ENCODE data around the gene TBC1D13. TPM values are rescaled to one million over a fixed set of nuclear protein-coding genes. Genes with fewer than 3 reads are reported as not detected.
"Not testable (repeated sequence)": the region's sequence is repeated elsewhere in the genome, so short reads cannot be mapped to it uniquely, and the experiment has no call there.

TBC1D13 gene
- total and polyA plus RNA-seq, 9 donors: 12.0 to 59.4 (median 38.1) TPM

DNA sequence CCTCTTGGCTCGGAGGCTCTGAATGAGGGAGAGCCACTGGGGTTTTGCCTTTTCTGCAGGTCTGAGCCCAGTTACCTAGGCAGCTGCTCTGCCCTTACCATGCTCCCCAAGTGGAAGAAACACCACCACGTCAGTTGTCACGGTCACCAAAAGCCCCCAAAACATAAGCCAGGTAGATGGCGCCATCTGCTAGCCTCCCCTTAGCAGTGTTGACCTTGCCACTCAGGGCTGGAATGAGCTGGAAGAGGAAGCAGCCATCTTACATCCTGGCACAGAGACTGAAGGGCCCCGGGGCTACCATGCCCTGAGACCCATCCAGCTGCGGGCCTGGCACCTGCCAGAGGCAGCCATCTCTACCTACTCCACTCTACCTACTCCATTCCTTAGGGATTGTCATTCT, 22.7 kb upstream of the TBC1D13 start:
- Histone ChIP-seq H3K36me3 (ENCODE audit: control insufficient read depth, insufficient read depth, low read length) (peaks cover 25% of the 10 kb centered on the region), H3K9me3 (replicated peaks; ENCODE audit: control insufficient read depth, low read depth, low read length) (no peaks in the 10 kb centered on the region), H3K27ac (ENCODE audit: low read length) (no peak overlapping the region), H3K4me1 (ENCODE audit: control insufficient read depth, insufficient read depth, low read length) (no peaks in the 10 kb centered on the region), H3K27me3 (ENCODE audit: control insufficient read depth, insufficient read depth, low read length) (no peaks in the 10 kb centered on the region), H3K4me3 (ENCODE audit: low read length) (no peak overlapping the region)
- WGBS (ENCODE audit: insufficient coverage): 82% methylated on average over 5 of the region's 6 CpGs
- DNase-seq: no peak

DNA sequence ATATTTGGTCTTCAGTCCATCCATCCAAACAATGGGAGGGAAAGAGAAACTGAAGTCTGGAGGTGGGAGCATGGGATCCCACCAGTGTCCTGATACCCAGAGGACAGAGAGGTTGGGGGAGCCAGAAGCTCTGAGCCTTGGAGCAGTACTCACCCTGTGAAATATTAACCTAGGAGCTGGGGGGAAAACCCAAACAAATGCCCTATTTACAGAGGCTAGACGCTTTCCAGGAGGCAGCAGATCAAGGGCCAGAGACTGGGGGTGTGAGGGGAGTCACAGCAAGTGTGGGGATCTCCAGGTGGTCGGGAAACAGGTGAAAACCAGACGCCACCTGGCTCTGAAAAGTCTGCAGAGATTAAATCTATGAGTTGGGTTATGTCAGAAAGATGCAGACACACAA, 21.6 kb upstream of the TBC1D13 start:
- Histone ChIP-seq H3K9me3 (replicated peaks; ENCODE audit: control insufficient read depth, low read depth, low read length) (no peaks in the 10 kb centered on the region), H3K36me3 (ENCODE audit: control insufficient read depth, insufficient read depth, low read length) (peaks cover 25% of the 10 kb centered on the region), H3K27ac (ENCODE audit: low read length) (no peak overlapping the region), H3K4me3 (ENCODE audit: low read length) (no peak overlapping the region), H3K27me3 (ENCODE audit: control insufficient read depth, insufficient read depth, low read length) (no peaks in the 10 kb centered on the region), H3K4me1 (ENCODE audit: control insufficient read depth, insufficient read depth, low read length) (peaks cover 2% of the 10 kb centered on the region)
- no peak for DNase-seq
- 67% methylated on average over 3 of the region's 3 CpGs for WGBS (ENCODE audit: insufficient coverage)

DNA sequence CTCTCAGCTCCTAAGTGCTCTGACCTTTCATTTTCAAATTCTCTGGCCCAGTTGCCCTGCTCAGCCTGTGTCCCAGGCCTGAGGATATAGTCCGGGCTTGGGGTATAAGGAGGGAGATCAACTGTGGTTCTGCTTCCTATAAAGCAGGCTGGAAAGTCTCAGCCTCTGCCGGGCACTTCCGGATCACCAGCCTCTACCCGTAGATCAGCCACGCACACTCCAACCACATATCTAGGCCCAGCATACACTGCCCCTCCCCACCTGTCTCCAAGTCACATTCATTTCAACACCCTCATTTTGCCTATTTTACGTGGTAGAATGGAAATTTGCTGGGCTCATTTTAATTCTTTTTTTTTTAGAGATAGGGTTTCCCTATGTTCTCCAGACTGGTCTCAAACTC, 18.4 kb upstream of the TBC1D13 start:
- Histone ChIP-seq H3K4me3 (ENCODE audit: low read length) (no peak overlapping the region), H3K27ac (ENCODE audit: low read length) (no peak overlapping the region), H3K36me3 (ENCODE audit: control insufficient read depth, insufficient read depth, low read length) (peaks cover 25% of the 10 kb centered on the region), H3K9me3 (replicated peaks; ENCODE audit: control insufficient read depth, low read depth, low read length) (no peaks in the 10 kb centered on the region), H3K27me3 (ENCODE audit: control insufficient read depth, insufficient read depth, low read length) (no peaks in the 10 kb centered on the region), H3K4me1 (ENCODE audit: control insufficient read depth, insufficient read depth, low read length) (peaks cover 15% of the 10 kb centered on the region)
- DNase-seq: no peak
- 82% methylated on average over 4 of the region's 6 CpGs for WGBS (ENCODE audit: insufficient coverage)

DNA sequence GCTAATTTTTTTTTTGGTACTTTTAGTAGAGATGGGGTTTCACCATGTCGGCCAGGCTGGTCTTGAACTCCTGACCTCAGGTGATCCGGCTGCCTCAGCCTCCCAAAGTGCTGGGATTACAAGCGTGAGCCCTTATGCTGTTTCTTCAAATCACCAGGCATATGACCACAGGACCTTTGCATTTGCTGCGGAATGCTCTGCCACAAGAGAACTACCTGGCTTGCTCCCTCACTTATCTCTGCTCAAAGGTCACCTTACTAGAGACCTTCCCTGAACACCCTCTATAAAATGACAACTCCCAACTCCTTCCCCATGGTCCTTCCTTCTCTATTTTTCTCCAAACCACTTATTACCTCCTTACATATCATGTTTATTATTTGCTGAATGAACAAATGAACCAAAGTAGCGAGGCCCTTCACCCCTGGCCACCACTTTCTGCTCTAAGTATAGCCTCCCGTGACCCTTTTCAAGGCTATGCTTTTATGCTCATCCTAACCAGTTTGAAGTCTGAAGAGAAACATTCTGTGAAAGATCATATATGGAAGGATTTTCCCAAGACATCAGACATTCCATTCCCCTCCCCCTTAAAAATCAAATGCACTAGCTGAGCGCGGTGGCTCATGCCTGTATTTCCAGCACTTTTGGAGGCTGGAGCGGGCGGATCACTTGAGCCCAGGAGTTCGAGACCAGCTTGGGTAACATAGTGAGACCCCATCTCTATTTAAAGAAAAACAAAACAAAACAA, 16.6 kb upstream of the TBC1D13 start:
- peaks cover 13% of the 10 kb centered on the region for H3K36me3 ChIP-seq (ENCODE audit: control insufficient read depth, insufficient read depth, low read length)
- no peak for DNase-seq

DNA sequence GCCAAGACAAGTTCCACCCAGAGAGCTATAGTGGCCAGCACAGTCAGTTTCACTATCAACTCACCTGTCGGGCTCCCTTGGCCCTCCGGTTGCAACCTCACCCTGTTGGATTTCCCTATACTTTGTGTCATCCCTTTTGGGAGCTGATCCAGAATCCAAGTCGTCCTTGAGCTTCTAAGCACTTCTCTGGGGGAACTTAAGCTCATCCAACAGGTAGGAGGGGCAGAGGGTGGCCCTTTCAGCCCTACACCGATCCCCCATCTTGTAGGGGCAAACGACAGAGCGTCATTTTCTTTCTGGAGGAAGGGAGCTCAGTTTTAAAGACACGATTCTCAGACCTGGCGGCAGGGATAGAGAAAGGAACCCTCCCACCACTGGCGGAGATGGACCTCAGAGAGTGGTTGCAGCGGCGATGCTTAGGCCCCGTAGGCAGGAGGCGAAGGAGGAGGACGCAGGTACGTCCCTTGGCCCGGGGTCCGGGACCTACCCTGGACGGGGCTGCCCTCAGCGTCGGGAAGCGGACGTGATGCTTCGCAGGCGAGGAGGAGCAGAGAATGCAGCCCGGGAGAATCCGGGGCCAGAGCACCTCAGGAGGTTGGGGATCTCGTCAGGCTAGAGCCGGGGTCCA, 15.8 kb upstream of the TBC1D13 start:
- under 1% methylated on average over 24 of the region's 28 CpGs for WGBS (ENCODE audit: insufficient coverage)
- DNase-seq: peak; percentile 35
- H3K9me3 ChIP-seq (replicated peaks; ENCODE audit: control insufficient read depth, low read depth, low read length): peaks cover 6% of the 10 kb centered on the region
- peaks cover 15% of the 10 kb centered on the region for H3K4me1 ChIP-seq (ENCODE audit: control insufficient read depth, insufficient read depth, low read length)
- H3K4me3 ChIP-seq (ENCODE audit: low read length): peak overlapping the region; percentile 82
- H3K36me3 ChIP-seq (ENCODE audit: control insufficient read depth, insufficient read depth, low read length): peaks cover 13% of the 10 kb centered on the region
- H3K27me3 ChIP-seq (ENCODE audit: control insufficient read depth, insufficient read depth, low read length): no peaks in the 10 kb centered on the region
- peak overlapping the region; percentile 81 for H3K27ac ChIP-seq (ENCODE audit: low read length)

More for the DNA sequence above, 16.6 kb upstream of the TBC1D13 start:
- Histone ChIP-seq H3K9me3 (replicated peaks; ENCODE audit: control insufficient read depth, low read depth, low read length) (no peaks in the 10 kb centered on the region), H3K27ac (ENCODE audit: low read length) (peak overlapping the region; percentile 81), H3K4me1 (ENCODE audit: control insufficient read depth, insufficient read depth, low read length) (peaks cover 15% of the 10 kb centered on the region), H3K27me3 (ENCODE audit: control insufficient read depth, insufficient read depth, low read length) (no peaks in the 10 kb centered on the region), H3K4me3 (ENCODE audit: low read length) (peak overlapping the region; percentile 82)
- 95% methylated on average over 3 of the region's 11 CpGs for WGBS (ENCODE audit: insufficient coverage)

DNA sequence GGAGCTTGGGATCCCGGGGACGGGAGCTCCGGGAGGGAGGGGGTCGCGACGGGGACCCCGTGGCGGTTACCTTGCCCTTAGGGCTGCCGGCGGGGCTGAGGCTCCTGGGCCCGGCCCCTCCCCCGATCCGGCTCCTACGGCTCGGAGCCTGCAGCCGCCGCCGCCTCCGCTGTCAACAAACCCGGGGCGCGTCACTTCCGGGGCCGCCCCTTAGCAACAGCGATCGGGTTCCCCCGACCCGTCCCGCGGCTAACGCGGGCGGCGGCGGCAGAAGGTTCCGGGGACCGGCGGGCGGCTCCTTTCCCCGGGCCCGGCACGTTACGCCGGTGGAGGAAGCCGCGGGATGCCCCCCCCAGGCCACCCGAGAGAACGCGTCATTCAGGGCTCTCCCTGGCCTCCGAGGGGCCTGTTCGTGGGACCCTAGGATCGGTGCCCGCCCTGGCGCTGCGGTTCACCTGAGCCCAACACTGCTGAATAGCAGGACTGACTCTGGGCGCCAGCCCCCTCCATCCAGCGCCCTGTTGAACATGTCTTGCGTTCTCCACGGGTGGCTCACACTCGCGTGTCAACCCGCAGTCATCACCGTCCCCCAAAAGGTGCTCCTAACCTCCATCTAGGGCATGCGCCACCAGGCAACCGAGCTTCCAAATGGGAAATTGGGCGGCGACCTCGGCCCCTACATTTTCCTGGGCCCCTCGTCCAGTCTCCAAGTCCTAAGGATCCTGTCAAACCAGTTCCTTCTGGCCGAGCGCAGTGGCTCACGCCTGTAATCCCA, 15.1 kb upstream of the TBC1D13 start, which contains the start of gene ZER1:
TSS of gene ZER1 (minus strand) at position 183 of the 775 bp plus-strand sequence. CDS start 16,362 bp downstream, outside the sequence.
- Histone ChIP-seq H3K36me3 (ENCODE audit: control insufficient read depth, insufficient read depth, low read length) (peaks cover 13% of the 10 kb centered on the region), H3K4me1 (ENCODE audit: control insufficient read depth, insufficient read depth, low read length) (peaks cover 15% of the 10 kb centered on the region), H3K9me3 (replicated peaks; ENCODE audit: control insufficient read depth, low read depth, low read length) (peaks cover 8% of the 10 kb centered on the region), H3K27ac (ENCODE audit: low read length) (peak within 1 kb of the TSS; percentile 95), H3K4me3 (ENCODE audit: low read length) (peak within 1 kb of the TSS; percentile 82), H3K27me3 (ENCODE audit: control insufficient read depth, insufficient read depth, low read length) (no peaks in the 10 kb centered on the region)
- DNase-seq: peak; percentile 96
- WGBS (ENCODE audit: insufficient coverage): under 1% methylated on average over 72 of the region's 72 CpGs

DNA sequence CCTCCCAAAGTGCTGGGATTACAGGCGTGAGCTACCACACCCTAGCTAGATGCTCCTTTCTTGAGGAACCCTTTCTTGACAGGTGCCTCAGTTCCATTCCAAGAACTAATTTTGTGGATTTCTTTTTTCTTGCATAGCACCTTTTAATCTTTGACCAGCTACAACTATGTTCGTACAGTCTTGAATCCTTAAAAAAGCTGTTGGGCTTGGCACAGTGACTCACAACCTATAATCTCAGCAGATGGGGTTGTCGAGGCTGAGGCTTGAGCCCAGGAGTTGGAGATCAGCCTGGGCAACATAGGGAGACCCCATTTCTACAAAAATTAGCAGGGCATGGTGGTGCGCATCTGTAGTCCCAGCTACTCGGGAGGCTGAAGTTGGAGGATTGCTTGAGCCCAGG, 14.0 kb upstream of the TBC1D13 start:
- H3K27ac ChIP-seq (ENCODE audit: low read length): no peak overlapping the region
- peaks cover 15% of the 10 kb centered on the region for H3K4me1 ChIP-seq (ENCODE audit: control insufficient read depth, insufficient read depth, low read length)
- 91% methylated on average over 5 of the region's 5 CpGs for WGBS (ENCODE audit: insufficient coverage)
- H3K4me3 ChIP-seq (ENCODE audit: low read length): no peak overlapping the region
- DNase-seq: no peak
- H3K36me3 ChIP-seq (ENCODE audit: control insufficient read depth, insufficient read depth, low read length): peaks cover 4% of the 10 kb centered on the region
- H3K9me3 ChIP-seq (replicated peaks; ENCODE audit: control insufficient read depth, low read depth, low read length): peaks cover 8% of the 10 kb centered on the region
- H3K27me3 ChIP-seq (ENCODE audit: control insufficient read depth, insufficient read depth, low read length): no peaks in the 10 kb centered on the region

DNA sequence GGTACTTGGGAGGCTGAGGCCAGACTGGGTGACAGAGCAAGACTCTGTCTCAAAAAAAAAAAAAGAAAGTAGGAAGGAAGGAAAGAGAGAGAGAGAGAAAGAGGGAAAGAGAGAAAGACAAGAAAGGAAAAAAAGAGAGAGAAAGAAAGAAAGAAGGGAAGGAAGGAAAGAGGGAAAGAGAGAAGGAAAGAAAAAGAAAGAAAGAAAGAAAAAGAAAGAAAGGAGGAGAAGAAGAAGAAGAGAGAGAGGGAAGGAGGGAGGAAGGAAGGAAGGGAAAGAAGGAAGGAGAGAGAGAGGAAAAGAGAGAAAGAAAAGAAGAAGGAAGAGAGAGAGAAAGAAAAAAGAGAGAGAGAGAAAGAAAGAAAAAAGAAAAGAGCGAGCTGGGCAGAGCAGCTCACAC, 12.2 kb upstream of the TBC1D13 start:
- Histone ChIP-seq H3K27ac (ENCODE audit: low read length) (no peak overlapping the region), H3K36me3 (ENCODE audit: control insufficient read depth, insufficient read depth, low read length) (no peaks in the 10 kb centered on the region), H3K27me3 (ENCODE audit: control insufficient read depth, insufficient read depth, low read length) (no peaks in the 10 kb centered on the region), H3K9me3 (replicated peaks; ENCODE audit: control insufficient read depth, low read depth, low read length) (peaks cover 8% of the 10 kb centered on the region), H3K4me1 (ENCODE audit: control insufficient read depth, insufficient read depth, low read length) (peaks cover 15% of the 10 kb centered on the region), H3K4me3 (ENCODE audit: low read length) (no peak overlapping the region)
- WGBS (ENCODE audit: insufficient coverage): no CpG with 5 or more reads among the region's 1 CpG
- DNase-seq: no peak

DNA sequence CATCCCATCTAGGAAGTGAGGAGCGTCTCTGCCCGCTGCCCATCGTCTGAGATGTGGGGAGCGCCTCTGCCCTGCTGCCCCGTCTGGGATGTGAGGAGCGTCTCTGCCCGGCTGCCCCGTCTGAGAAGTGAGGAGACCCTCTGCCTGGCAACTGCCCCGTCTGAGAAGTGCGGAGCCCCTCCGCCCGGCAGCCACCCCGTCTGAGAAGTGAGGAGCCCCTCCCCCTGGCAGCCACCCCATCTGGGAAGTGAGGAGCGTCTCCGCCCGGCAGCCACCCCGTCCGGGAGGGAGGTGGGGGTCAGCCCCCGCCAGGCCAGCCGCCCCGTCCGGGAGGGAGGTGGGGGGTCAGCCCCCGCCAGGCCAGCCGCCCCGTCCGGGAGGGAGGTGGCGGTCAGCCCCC, 7.0 kb upstream of the TBC1D13 start:
- WGBS (ENCODE audit: insufficient coverage): 86% methylated on average over 4 of the region's 27 CpGs
- H3K27me3 ChIP-seq (ENCODE audit: control insufficient read depth, insufficient read depth, low read length); DNase-seq; H3K36me3 ChIP-seq (ENCODE audit: control insufficient read depth, insufficient read depth, low read length); H3K27ac ChIP-seq (ENCODE audit: low read length); H3K4me3 ChIP-seq (ENCODE audit: low read length): not testable (repeated sequence)
- H3K4me1 ChIP-seq (ENCODE audit: control insufficient read depth, insufficient read depth, low read length): peaks cover 14% of the 10 kb centered on the region
- H3K9me3 ChIP-seq (replicated peaks; ENCODE audit: control insufficient read depth, low read depth, low read length): peaks cover 12% of the 10 kb centered on the region

All from muscle of leg (tissue), 11 donors.